ENCODE measurements around the gene GUCY1A2. TPM values are rescaled to one million over a fixed set of nuclear protein-coding genes. Genes with fewer than 3 reads are reported as not detected.

Gene GUCY1A2
- total and polyA plus RNA-seq, 2 donors (not counting 3 experiments of a cell fraction or from before 2014, with no cell fraction given): 0.02 to 0.03 TPM

- intact Hi-C loops (cut with micrococcal nuclease): no loop called here
- Histone ChIP-seq H3K4me2 (ENCODE audit: insufficient read depth, low read length) (no peak overlapping the region), H4K20me1 (replicated peaks; ENCODE audit: control insufficient read depth, extremely low read depth, insufficient read depth, low read length) (no peaks in the 10 kb centered on the region), H2AFZ (ENCODE audit: low read depth, low read length) (no peak overlapping the region), H3K79me2 (ENCODE audit: control insufficient read depth, insufficient read depth, low read length) (no peaks in the 10 kb centered on the region), H3K9ac (replicated peaks; ENCODE audit: extremely low read depth, insufficient read depth, low read length) (no peak overlapping the region), H3K4me1 (ENCODE audit: control insufficient read depth, extremely low read depth, insufficient read depth, low read length) (no peaks in the 10 kb centered on the region), H3K9me3 (replicated peaks; ENCODE audit: control insufficient read depth, insufficient read depth, low read length) (no peaks in the 10 kb centered on the region), H3K9me1 (replicated peaks; ENCODE audit: control insufficient read depth, extremely low read depth, insufficient read depth, low read length) (no peaks in the 10 kb centered on the region), H3K4me3 (replicated peaks in 1 of 3; ENCODE audit: insufficient read depth in 1 of 3, low read depth in 1 of 3, low read length in 3 of 3) (no peak overlapping the region), H3K27ac (ENCODE audit: insufficient read depth, low read depth, low read length) (no peak overlapping the region), H3K27me3 (ENCODE audit: control insufficient read depth in 2 of 2, insufficient read depth in 2 of 2, low read length in 2 of 2) (no peaks in the 10 kb centered on the region), H3K36me3 (ENCODE audit: control insufficient read depth in 2 of 2, extremely low read depth in 1 of 2, insufficient read depth in 2 of 2, low read length in 2 of 2) (no peaks in the 10 kb centered on the region)
- TF ChIP-seq EZH2 (IDR thresholded peaks at IDR 0.05; ENCODE audit: borderline replicate concordance, low read depth, low read length, severe bottlenecking) (no peak), FOS (IDR thresholded peaks at IDR 0.05; ENCODE audit: borderline replicate concordance, insufficient read depth, low read length) (no peak), CTCF (IDR thresholded peaks at IDR 0.05; ENCODE audit: extremely low read depth in 1 of 2, insufficient read depth in 1 of 2, low read depth in 1 of 2, low read length in 2 of 2) (no peak), JUN (IDR thresholded peaks at IDR 0.05; ENCODE audit: borderline replicate concordance, insufficient read depth, insufficient read length, low read depth) (no peak), POLR2A (IDR thresholded peaks at IDR 0.05; ENCODE audit: low read depth, low read length) (no peak), MYC (IDR thresholded peaks at IDR 0.05; ENCODE audit: low read depth, low read length) (no peak), POLR2AphosphoS5 (IDR thresholded peaks at IDR 0.05; ENCODE audit: insufficient read depth, low read depth, low read length) (no peak), GATA2 (IDR thresholded peaks at IDR 0.05; ENCODE audit: insufficient read depth, insufficient read length, low read depth, low read length) (no peak)
- TF ChIP-seq, protein P1, sequence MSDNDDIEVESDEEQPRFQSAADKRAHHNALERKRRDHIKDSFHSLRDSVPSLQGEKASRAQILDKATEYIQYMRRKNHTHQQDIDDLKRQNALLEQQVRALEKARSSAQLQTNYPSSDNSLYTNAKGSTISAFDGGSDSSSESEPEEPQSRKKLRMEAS (IDR thresholded peaks at IDR 0.05; ENCODE audit: insufficient read depth, insufficient read length): no peak
- BruUV-seq (replicated peaks): no TSS peak
- no peak for FAIRE-seq
- POLR2A ChIA-PET: no interaction called here
- dilution Hi-C loops (cut with MboI; ENCODE audit: extremely low pct_ligation_motif_present, low sequenced_read_pairs): no loop called here
- DNase-seq (ENCODE audit: low read depth, low spot score): no peak
- CTCF ChIA-PET: no interaction called here
These were observed 284.6 kb downstream of the GUCY1A2 start for GRCh38 chr11:106733635-106734034.
